NCI-H146 treated with DMSO at 0.1 percent for 48 hours (cell line): ENCODE results near the gene MLLT6.

Source experiments
- DNase-seq: peaks from one replicate; lab custom pipeline; 2025; ENCODE audit not compliant: unreplicated experiment; lab: John Stamatoyannopoulos, UW

The MLLT6 gene

DNA sequence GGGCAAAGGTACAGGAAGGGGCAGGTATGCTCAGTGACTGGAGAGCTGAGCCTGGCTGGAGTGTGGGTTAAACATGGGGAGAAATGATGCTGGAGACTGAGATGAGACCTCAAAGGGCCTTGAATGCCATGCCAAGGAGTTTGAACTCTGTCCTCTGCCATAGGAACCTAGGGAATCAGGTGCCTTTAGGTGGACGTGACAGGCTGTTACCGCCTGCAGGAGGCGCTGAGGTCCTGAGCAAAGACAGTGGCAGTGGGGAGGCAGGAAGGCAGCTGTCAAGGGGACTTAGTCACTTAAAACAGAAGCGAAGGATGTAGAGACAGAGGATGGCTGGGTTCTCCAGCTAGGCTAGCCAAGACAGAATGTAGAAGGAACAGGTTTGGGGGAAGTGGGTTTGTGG, 56.5 kb downstream of the MLLT6 start:
- no peak for DNase-seq

DNA sequence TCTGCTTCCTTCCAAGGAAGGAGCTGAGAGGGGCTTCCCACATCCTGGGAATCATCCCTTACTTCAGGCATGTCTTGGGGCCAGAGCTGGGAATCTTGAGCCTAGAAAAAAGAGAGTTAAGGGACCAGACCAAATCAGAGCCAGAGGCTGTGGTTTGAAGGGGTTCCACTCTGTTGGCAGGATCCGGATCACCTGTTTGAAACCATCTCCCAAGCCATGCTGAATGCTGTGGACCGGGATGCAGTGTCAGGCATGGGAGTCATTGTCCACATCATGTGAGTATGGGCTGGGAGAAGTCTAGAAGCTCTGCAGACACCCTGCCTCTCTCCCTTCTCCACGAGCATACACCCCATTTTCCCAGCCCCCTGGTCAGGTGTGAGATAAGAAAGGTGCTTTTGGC, 57.2 kb downstream of the MLLT6 start:
- DNase-seq = no peak

DNA sequence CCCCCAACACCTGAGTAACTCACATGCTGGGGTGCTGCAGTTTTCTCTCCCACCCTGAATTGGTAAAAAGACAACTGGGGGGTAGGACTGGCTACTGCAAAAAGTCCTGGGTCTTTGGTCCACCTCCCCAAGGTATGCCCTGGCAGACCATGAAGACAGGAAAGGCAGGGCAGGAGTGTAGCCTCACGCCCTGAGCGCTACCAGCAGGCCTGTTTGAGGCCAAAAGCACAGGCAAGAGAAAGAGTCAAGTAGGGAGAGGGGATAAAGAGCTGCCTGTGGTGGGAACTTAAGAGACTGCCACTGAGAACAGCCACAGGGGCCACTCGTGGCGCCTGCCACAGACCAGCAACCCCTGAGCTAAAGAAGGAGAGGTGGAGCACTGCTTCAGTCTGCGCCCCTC, 61.3 kb downstream of the MLLT6 start:
- DNase-seq = no peak

DNA sequence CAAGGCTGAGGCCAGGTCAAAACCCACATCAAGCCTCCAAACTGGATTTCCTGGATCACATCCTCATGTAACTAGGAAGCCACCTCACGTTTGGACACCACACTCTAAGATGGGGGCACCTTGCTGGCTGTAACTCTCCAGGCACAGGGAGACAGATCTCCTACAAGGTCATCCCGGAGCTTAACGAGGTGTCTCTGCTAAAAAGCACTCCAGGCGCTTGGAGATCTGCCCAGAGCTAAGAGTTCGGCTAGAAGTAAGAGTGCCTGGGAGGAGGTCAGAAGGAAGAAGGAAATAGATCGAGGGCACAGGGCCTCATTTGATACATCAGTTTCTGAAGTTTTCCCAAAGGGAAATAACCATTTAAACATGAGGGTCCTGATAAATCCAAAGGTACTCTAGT, 63.3 kb downstream of the MLLT6 start:
- DNase-seq = no peak

DNA sequence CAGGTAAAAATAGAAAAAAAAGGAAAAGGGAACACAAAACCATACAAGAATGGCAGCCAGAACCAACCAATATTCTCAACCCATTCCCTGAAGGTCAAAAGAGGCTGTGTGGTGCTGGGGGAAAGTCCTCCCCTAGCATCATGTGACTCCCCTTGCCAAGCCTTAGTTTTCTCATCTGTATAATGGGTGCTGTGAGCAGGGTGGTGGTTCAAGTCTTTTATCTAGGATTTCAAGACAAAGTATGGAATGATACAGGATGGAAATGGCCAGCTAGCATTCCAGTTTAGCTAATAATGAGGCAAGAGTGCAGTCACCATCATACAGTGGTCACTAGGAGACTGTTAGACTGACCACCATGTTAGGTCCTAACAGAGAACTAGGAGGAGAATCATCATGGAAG, 68.2 kb downstream of the MLLT6 start:
- no peak for DNase-seq

DNA sequence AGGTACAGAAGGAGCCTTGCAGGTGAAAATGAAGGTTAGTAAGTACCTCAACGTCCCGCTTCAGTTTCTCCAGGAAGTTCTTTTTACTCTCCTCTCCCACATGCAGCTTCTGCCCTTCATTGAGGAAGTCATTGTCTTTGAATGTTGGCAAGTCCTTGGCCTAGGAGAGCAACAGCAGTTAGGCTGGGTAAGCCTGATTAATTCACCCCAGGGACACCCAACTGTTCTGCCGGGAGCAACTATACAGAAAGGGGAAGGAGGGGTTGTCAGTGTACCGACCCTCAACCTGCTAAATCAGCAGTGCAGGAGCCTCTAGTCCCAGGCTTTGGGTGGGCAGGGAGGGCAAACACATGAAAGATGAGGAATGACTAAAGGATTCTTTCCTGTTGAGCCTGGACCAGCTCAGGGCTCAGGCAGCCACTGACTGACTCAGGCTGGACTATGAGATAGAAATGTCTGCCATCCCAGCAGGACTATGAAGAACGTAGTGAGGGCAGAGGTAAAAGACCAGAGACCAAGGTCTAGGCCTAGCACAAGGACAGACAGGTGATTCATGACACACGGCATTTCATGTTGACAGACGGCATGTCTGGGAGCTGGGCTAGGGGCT, 72.7 kb downstream of the MLLT6 start:
- no peak for DNase-seq
